OCI-LY7 (cell line): ENCODE results near the gene ADM2. TPM values are rescaled to one million over a fixed set of nuclear protein-coding genes. Genes with fewer than 3 reads are reported as not detected.

Experiments used
- BruUV-seq: library from RNA; stranded (reverse); fragments of 400-500 nt; replicated peaks from 2 replicates; lab custom pipeline; 2021; lab: Mats Ljungman, UMichigan
- CTCF ChIA-PET: fragments of 300-600 bp; sonication (Branson Sonifier 250); formaldehyde crosslinking; loops from one replicate; lab custom pipeline; 2022; ENCODE audit warnings: antibody characterized with exemption; ENCODE audit not compliant: unreplicated experiment; lab: Charles Lee
- POLR2A ChIA-PET: fragments of 300-600 bp; sonication (Branson Sonifier 250); formaldehyde crosslinking; loops from one replicate; lab custom pipeline; 2022; ENCODE audit warnings: antibody characterized with exemption; lab: Charles Lee
- DNase-seq: peaks from one replicate; pipeline ENCODE4 v3.0.0-alpha.2; 2015; ENCODE audit warnings: low spot score
- H2AFZ ChIP-seq: fragments of 200-600 bp; sonication (generic), shearing (Covaris generic); 2 replicates; pipeline ENCODE4 v1.6.1; 2014; ENCODE audit warnings: mild to moderate bottlenecking, antibody characterized with exemption, low read length, moderate library complexity
- H3K27ac ChIP-seq: fragments of 200-600 bp; sonication (generic); 2 replicates; pipeline ENCODE4 v1.5.1; 2014; ENCODE audit warnings: mixed run types, low read depth, mild to moderate bottlenecking, moderate library complexity, low read length, inconsistent platforms; ENCODE audit not compliant: poor library complexity, severe bottlenecking
- H3K36me3 ChIP-seq: fragments of 200-600 bp; sonication (generic); 2 replicates; pipeline ENCODE4 v1.6.1; 2014; ENCODE audit warnings: mild to moderate bottlenecking, antibody characterized with exemption, low read length, moderate library complexity, mixed read lengths; ENCODE audit not compliant: insufficient read depth
- H3K4me1 ChIP-seq: fragments of 200-600 bp; sonication (generic); 2 replicates; pipeline ENCODE4 v1.5.1; 2014; ENCODE audit warnings: mild to moderate bottlenecking, low read length; ENCODE audit not compliant: insufficient read depth, poor library complexity, severe bottlenecking
- H3K4me2 ChIP-seq: fragments of 200-600 bp; sonication (generic); 2 replicates; pipeline ENCODE4 v1.6.1; 2014; ENCODE audit warnings: mild to moderate bottlenecking, low read length
- H3K4me3 ChIP-seq: fragments of 200-600 bp; sonication (generic); 2 replicates; pipeline ENCODE4 v1.5.1; 2014; ENCODE audit warnings: mild to moderate bottlenecking, low read depth, low read length; ENCODE audit not compliant: poor library complexity, severe bottlenecking
- H3K79me2 ChIP-seq: fragments of 200-600 bp; sonication (generic); 2 replicates; pipeline ENCODE4 v1.6.1; 2016; ENCODE audit warnings: low read depth, mild to moderate bottlenecking, low read length, moderate library complexity, mixed read lengths; ENCODE audit not compliant: insufficient read depth
- H3K9me2 ChIP-seq: fragments of 200-600 bp; sonication (generic); 2 replicates; pipeline ENCODE4 v1.6.1; 2016; ENCODE audit warnings: mild to moderate bottlenecking, low read length, mixed read lengths; ENCODE audit not compliant: insufficient read depth
- H3K9me3 ChIP-seq: fragments of 200-600 bp; sonication (generic); 2 replicates; pipeline ENCODE4 v1.6.1; 2014; ENCODE audit warnings: mild to moderate bottlenecking, mixed run types, low read length, mixed read lengths
- H4K20me1 ChIP-seq: fragments of 200-600 bp; sonication (generic); 2 replicates; pipeline ENCODE4 v1.6.1; 2014; ENCODE audit warnings: mild to moderate bottlenecking, antibody characterized with exemption, low read length, moderate library complexity, mixed read lengths; ENCODE audit not compliant: insufficient read depth
- CTCF ChIP-seq: fragments of 200-600 bp; sonication (generic); conservative IDR thresholded peaks from 2 replicates; pipeline ENCODE4 v1.5.1; 2014; ENCODE audit warnings: mild to moderate bottlenecking, antibody characterized with exemption, low read length, moderate library complexity, mixed read lengths
- EZH2phosphoT487 ChIP-seq: fragments of 200-600 bp; sonication (generic); IDR thresholded peaks from 2 replicates; pipeline ENCODE4 v1.6.1; 2018; ENCODE audit warnings: low read depth, borderline replicate concordance, mild to moderate bottlenecking, mixed run types, antibody characterized with exemption, low read length, moderate library complexity, mixed read lengths
- intact Hi-C: fragments of 100-400 bp; cut with micrococcal nuclease; formaldehyde crosslinking; loops from one replicate; pipeline ENCODE4 v1.10.0; 2022; ENCODE audit not compliant: unreplicated experiment
- total RNA-seq, 2 experiments: library from RNA; depleted of rRNA in 1 of 2; stranded (reverse); fragments of >200 nt in 1 of 2; shearing (Covaris generic) in 1 of 2; gene quantifications; 2 replicates each; pipeline ENCODE4 v1.2.3, GENCODE V29; 2014 to 2022

Gene ADM2
- total RNA-seq, 2 experiments from 2014 or later = 4.3 to 7.9 TPM

- TF ChIP-seq CTCF = no peak
- TF ChIP-seq EZH2phosphoT487 = no peak
- intact Hi-C loops = no loop called here
- POLR2A ChIA-PET = interaction anchor here (0.7 to 1.0 kb wide), 2 partner anchors 29 to 163 kb away, joined by 3 to 4 read pairs; partner anchors contain the start of gene SCO2
- no peak overlapping the region for H3K27ac ChIP-seq
- BruUV-seq = no TSS peak
- H3K4me2 ChIP-seq = no peak overlapping the region
- H3K4me1 ChIP-seq = peaks cover 22% of the 10 kb centered on the region
- DNase-seq = no peak
- H3K9me3 ChIP-seq = no peaks in the 10 kb centered on the region
- no peak overlapping the region for H2AFZ ChIP-seq
- no peaks in the 10 kb centered on the region for H3K79me2 ChIP-seq
- H3K9me2 ChIP-seq = no peaks in the 10 kb centered on the region
- no peaks in the 10 kb centered on the region for H3K36me3 ChIP-seq
- no peak overlapping the region for H3K4me3 ChIP-seq
- CTCF ChIA-PET = interaction anchor here (1.2 kb wide), 1 partner anchor 24 kb away, joined by 4 read pairs; no protein-coding TSS in a partner anchor
- no peaks in the 10 kb centered on the region for H4K20me1 ChIP-seq
These were observed 15.8 kb downstream of the ADM2 start for GRCh38 chr22:50497093-50497492.

GRCh38 chr22:50498322-50498890, 17.1 kb downstream of the ADM2 start:
- BruUV-seq = no TSS peak
- H3K4me3 ChIP-seq = no peak overlapping the region
- no peaks in the 10 kb centered on the region for H3K79me2 ChIP-seq
- H4K20me1 ChIP-seq = no peaks in the 10 kb centered on the region
- CTCF ChIA-PET = interaction anchor here (0.6 to 1.4 kb wide), 3 partner anchors 25 to 164 kb away, joined by 4 to 6 read pairs (median 4); partner anchors contain the start of gene SCO2
- peak overlapping the region; percentile 46; the same call in 1 of the 2 replicates for H2AFZ ChIP-seq
- peak overlapping the region; percentile 9; the same call in 1 of the 2 replicates for H3K4me2 ChIP-seq
- H3K9me3 ChIP-seq = no peaks in the 10 kb centered on the region
- peak; percentile 80 for DNase-seq
- POLR2A ChIA-PET = interaction anchor here (1.0 kb wide), 2 partner anchors 27 to 28 kb away, joined by 3 to 4 read pairs; no protein-coding TSS in a partner anchor
- peaks cover 5% of the 10 kb centered on the region; the same call in 1 of the 2 replicates for H3K36me3 ChIP-seq
- H3K27ac ChIP-seq = no peak overlapping the region
- TF ChIP-seq EZH2phosphoT487 = no peak
- TF ChIP-seq CTCF = peak; percentile 89
- intact Hi-C loops = loop anchor here (1.0 to 2.0 kb wide), 2 partner anchors 50 to 99 kb away; no protein-coding TSS in a partner anchor
- no peaks in the 10 kb centered on the region for H3K9me2 ChIP-seq
- H3K4me1 ChIP-seq = peaks cover 22% of the 10 kb centered on the region

GRCh38 chr22:50500452-50500851, 19.1 kb downstream of the ADM2 start:
- Histone ChIP-seq H3K4me3 (no peak overlapping the region), H3K27ac (no peak overlapping the region), H3K9me2 (no peaks in the 10 kb centered on the region), H3K4me1 (peaks cover 22% of the 10 kb centered on the region), H2AFZ (no peak overlapping the region), H3K36me3 (peaks cover 16% of the 10 kb centered on the region; the same call in 1 of the 2 replicates), H4K20me1 (no peaks in the 10 kb centered on the region), H3K4me2 (no peak overlapping the region), H3K9me3 (no peaks in the 10 kb centered on the region), H3K79me2 (no peaks in the 10 kb centered on the region)
- DNase-seq = no peak
- no TSS peak for BruUV-seq
- CTCF ChIA-PET = no interaction called here
- intact Hi-C loops = loop anchor here (10.0 kb wide), 1 partner anchor 256 kb away; the partner anchor contains the start of gene TUBGCP6
- POLR2A ChIA-PET = interaction anchor here (0.6 to 0.7 kb wide), 2 partner anchors 12 to 35 kb away, joined by 3 to 8 read pairs; no protein-coding TSS in a partner anchor
- TF ChIP-seq EZH2phosphoT487 = no peak
